Activated CD4-positive, alpha-beta T cell treated with anti-CD3 and anti-CD28 coated beads, Interleukin-2, amount 50 U/mL, for 4 hours (primary cell): Measurements from ENCODE around the gene RELA.
"Not testable (repeated sequence)": the region's sequence is repeated elsewhere in the genome, so short reads cannot be mapped to it uniquely, and the experiment has no call there.

Experiments used
- DNase-seq, 2 experiments: peaks; one replicate each; pipeline ENCODE4 v3.0.0-alpha.2; 2020

Gene RELA

GRCh38 chr11:65663639-65664200, 1.0 kb upstream of the RELA start:
- peak; percentile 39 to 43 for DNase-seq

- peak in 1 of 2 experiments; percentile 24 for DNase-seq
Measured at GRCh38 chr11:65662247-65662798, 393 bp downstream of the RELA start.

DNA sequence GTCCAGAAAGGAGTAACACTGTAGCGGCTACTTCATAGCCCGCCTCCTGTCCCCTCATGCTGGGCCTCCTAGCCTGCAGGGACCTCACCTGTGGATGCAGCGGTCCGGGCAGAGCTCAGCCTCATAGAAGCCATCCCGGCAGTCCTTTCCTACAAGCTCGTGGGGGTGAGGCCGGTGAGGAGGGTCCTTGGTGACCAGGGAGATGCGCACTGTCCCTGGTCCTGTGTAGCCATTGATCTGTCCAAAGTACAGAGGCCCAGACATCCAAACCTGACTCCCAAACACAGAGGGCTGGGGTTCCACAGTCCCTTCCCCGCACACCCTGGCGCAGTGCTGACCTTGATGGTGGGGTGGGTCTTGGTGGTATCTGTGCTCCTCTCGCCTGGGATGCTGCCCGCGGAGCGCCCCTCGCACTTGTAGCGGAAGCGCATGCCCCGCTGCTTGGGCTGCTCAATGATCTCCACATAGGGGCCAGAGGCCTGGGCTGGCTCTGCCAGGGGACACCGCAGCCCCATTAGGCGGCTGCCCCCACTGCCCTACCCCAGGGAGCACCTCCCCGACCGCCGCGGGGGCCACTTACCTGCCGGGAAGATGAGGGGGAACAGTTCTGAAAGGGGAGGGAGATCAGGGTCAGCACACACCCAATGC, 993 bp downstream of the RELA start:
- DNase-seq, result no peak

DNA sequence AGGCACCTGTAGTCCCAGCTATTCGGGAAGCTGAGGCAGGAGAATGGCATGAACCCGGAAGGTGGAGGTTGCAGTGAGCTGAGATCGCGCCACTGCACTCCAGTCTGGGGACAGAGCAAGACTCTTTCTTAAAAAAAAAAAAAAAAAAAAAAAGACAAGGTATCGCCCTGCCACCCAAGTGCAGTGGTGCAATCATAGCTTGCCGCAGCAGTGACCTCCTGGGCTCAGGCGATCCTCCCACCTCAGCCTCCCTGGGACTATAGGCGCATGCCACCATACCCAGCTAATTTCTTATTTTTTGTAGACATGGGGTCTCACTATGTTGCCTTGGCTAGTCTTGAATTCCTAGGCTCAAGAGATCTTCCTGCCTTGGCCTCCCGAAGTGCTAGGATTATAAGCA, 1.8 kb downstream of the RELA start:
- DNase-seq, result not testable (repeated sequence)

GRCh38 chr11:65660038-65660437, 2.7 kb downstream of the RELA start:
- DNase-seq, result no peak

GRCh38 chr11:65658174-65659021, 4.3 kb downstream of the RELA start:
- DNase-seq, result no peak

GRCh38 chr11:65657426-65657825, 5.3 kb downstream of the RELA start:
- no peak for DNase-seq

GRCh38 chr11:65655570-65656332, 7.0 kb downstream of the RELA start:
- no peak for DNase-seq

DNA sequence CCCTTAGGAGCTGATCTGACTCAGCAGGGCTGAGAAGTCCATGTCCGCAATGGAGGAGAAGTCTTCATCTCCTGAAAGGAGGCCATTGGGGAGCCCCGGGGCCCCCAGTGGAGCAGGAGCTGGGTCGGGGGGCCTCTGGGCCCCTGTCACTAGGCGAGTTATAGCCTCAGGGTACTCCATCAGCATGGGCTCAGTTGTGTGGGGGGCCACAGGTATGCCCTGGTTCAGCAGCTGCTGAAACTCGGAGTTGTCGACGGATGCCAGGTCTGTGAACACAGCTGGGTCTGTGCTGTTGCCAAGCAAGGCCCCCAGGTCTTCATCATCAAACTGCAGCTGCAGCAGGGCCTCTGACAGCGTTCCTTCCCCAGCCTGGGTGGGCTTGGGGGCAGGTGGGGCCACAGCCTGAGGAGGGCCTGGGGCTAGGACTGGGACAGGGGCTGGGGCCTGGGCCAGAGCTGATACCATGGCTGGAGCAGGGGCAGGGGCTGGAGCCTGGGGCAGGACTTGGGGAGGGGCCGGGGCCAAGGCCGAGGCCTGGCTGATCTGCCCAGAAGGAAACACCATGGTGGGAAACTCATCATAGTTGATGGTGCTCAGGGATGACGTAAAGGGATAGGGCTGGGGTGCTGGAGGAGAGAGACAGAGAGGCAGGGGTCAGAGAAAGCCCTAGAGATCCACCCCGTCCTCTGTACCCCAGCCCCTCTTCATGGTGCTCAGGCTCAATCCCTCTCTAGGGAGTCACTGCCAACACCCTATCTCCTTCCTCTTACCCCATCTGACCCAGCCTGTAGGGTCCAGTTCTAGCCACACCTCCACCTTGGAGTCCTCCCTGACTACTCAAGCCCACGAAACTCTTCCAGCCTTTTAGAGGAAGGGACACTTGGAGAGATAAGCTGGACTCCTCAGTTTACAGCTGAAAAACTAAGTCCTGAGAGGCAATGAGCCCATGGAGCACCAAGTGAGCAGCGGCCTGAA, 8.1 kb downstream of the RELA start:
- DNase-seq, result no peak

GRCh38 chr11:65653229-65654225, 9.2 kb downstream of the RELA start:
- DNase-seq, result no peak

GRCh38 chr11:65652511-65653228, 10.0 kb downstream of the RELA start:
- DNase-seq, result peak; percentile 92 to 94

DNA sequence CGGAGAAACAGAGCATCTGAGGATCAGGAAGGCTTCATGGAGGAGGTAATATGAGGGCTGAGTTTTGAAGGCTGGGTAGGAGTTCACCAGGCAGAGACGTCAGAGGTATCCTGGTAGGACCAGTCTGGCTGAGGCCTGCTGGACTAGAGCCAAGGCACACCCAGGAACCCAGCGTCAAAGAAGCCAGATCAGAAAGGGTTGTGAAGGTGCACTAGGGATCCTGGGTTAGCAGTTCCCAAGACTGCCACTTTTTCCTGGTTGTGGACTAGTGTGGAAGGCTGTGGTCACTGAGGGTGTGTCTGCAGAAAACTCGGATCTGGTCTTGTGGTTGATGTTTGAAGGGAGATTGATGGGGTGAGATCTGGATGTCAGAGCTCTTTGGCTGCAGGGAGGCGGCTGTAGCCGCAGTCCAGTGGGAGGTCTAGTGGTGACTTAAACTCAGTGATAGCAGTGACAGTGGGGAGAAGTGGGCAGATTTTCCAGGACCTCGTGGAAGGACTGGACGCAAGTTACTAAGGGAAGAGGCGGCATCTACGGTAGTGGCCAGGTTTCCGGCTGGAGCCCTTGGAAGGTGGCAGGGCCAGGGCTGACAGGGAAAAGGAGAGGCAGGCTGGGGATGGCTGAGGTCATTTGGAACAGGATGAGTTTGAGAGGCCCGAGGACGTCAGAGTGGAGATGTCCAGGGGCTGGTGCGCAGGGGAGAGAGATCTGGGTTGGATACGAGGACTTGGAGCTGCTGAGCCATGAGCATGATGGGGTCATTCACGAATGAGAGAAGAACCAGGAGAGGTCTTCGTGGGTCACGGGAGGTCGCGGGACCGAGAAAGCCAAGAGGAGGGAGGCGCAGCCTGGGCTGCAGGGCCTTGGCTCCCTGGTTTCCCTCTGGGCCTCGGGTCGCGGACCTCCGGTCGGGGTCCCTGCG, 10.9 kb downstream of the RELA start:
- no peak for DNase-seq

GRCh38 chr11:65651339-65651588, 11.5 kb downstream of the RELA start:
- DNase-seq, result no peak

GRCh38 chr11:65650547-65651338, 12.0 kb downstream of the RELA start:
- no peak for DNase-seq

- no peak for DNase-seq
Measured at GRCh38 chr11:65649656-65650546, 12.8 kb downstream of the RELA start.

- DNase-seq, result no peak
Measured at GRCh38 chr11:65648997-65649493, 13.7 kb downstream of the RELA start.
